Trophoblast cell (in vitro differentiated cells and primary cell): ENCODE results near the gene UNC13B.

Source experiments
- DNase-seq, 2 donors: peaks; one replicate each; pipeline ENCODE4 v3.0.0-alpha.2; 2016
- H2AFZ ChIP-seq: 2 replicates; pipeline ENCODE4 v1.6.1; 2013; ENCODE audit warnings: low read length, moderate library complexity, mild to moderate bottlenecking; ENCODE audit not compliant: insufficient read depth, poor library complexity
- H2AK5ac ChIP-seq: 2 replicates; pipeline ENCODE4 v1.6.1; 2013; ENCODE audit warnings: mild to moderate bottlenecking, low read length
- H2BK120ac ChIP-seq: 2 replicates; pipeline ENCODE4 v1.6.1; 2013; ENCODE audit warnings: low read length, mild to moderate bottlenecking, moderate library complexity; ENCODE audit not compliant: insufficient read depth, poor library complexity
- H2BK12ac ChIP-seq: 2 replicates; pipeline ENCODE4 v1.6.1; 2013; ENCODE audit warnings: mild to moderate bottlenecking, low read length, moderate library complexity
- H2BK5ac ChIP-seq: 2 replicates; pipeline ENCODE4 v1.6.1; 2013; ENCODE audit warnings: low read length, low read depth, moderate library complexity, mild to moderate bottlenecking; ENCODE audit not compliant: poor library complexity
- H3K14ac ChIP-seq: 2 replicates; pipeline ENCODE4 v1.6.1; 2013; ENCODE audit warnings: mild to moderate bottlenecking, low read length
- H3K18ac ChIP-seq: 2 replicates; pipeline ENCODE4 v1.6.1; 2013; ENCODE audit warnings: mild to moderate bottlenecking, low read length
- H3K23ac ChIP-seq: 2 replicates; pipeline ENCODE4 v1.6.1; 2013; ENCODE audit warnings: low read length
- H3K27ac ChIP-seq: 2 replicates; pipeline ENCODE4 v1.5.1; 2013; ENCODE audit warnings: low read depth, mild to moderate bottlenecking, inconsistent platforms, low read length, moderate library complexity
- H3K27me3 ChIP-seq: 2 replicates; pipeline ENCODE4 v1.6.1; 2013; ENCODE audit warnings: inconsistent platforms, mild to moderate bottlenecking, low read length, moderate library complexity; ENCODE audit not compliant: insufficient read depth
- H3K36me3 ChIP-seq, 2 experiments: 1 replicate in 1 of 2; 2 replicates in 1 of 2; pipeline ENCODE4 v1.6.1; 2013; ENCODE audit warnings: low read length in 2 of 2, mild to moderate bottlenecking in 2 of 2, moderate library complexity in 1 of 2; ENCODE audit not compliant: insufficient read depth in 2 of 2, control insufficient read depth in 1 of 2
- H3K4ac ChIP-seq: 2 replicates; pipeline ENCODE4 v1.6.1; 2013; ENCODE audit warnings: low read depth, mild to moderate bottlenecking, low read length, moderate library complexity
- H3K4me1 ChIP-seq, 2 experiments: 1 replicate in 1 of 2; 2 replicates in 1 of 2; pipeline ENCODE4 v1.6.1; 2013; ENCODE audit warnings: low read length in 2 of 2, mild to moderate bottlenecking in 2 of 2, moderate library complexity in 1 of 2; ENCODE audit not compliant: insufficient read depth in 2 of 2, control insufficient read depth in 1 of 2
- H3K4me2 ChIP-seq: 2 replicates; pipeline ENCODE4 v1.6.1; 2013; ENCODE audit warnings: inconsistent platforms, mild to moderate bottlenecking, low read length, moderate library complexity
- H3K4me3 ChIP-seq: 2 replicates; pipeline ENCODE4 v1.5.1; 2013; ENCODE audit warnings: mild to moderate bottlenecking, low read depth, low read length, inconsistent platforms
- H3K79me1 ChIP-seq: one replicate; pipeline ENCODE4 v1.6.1; 2013; ENCODE audit warnings: low read length
- H3K79me2 ChIP-seq: 2 replicates; pipeline ENCODE4 v1.6.1; 2013; ENCODE audit warnings: low read length, mild to moderate bottlenecking; ENCODE audit not compliant: control insufficient read depth, insufficient read depth, poor library complexity
- H3K9ac ChIP-seq: 2 replicates; pipeline ENCODE4 v1.6.1; 2013; ENCODE audit warnings: mild to moderate bottlenecking, low read length
- H3K9me3 ChIP-seq: 2 replicates; pipeline ENCODE4 v1.6.1; 2013; ENCODE audit warnings: low read depth, mild to moderate bottlenecking, control low read depth, inconsistent platforms, low read length; ENCODE audit not compliant: insufficient read depth
- H4K12ac ChIP-seq: 2 replicates; pipeline ENCODE4 v1.6.1; 2013; ENCODE audit warnings: low read depth, mild to moderate bottlenecking, low read length, moderate library complexity
- H4K8ac ChIP-seq: 2 replicates; pipeline ENCODE4 v1.6.1; 2013; ENCODE audit warnings: low read depth, mild to moderate bottlenecking, low read length, moderate library complexity
- H4K91ac ChIP-seq: one replicate; pipeline ENCODE4 v1.6.1; 2013; ENCODE audit warnings: low read depth, mild to moderate bottlenecking, low read length, moderate library complexity
- WGBS: extraction: QIAGEN DNeasy Blood & Tissue Kit; methylation state at CpG from one replicate; pipeline ENCODE4 v1.1.7; 2013; ENCODE audit warnings: missing lambda C conversion rate; ENCODE audit not compliant: insufficient read length, insufficient coverage; ENCODE audit errors: extremely low coverage; 5-methylcytosine and 5-hydroxymethylcytosine counted together

The UNC13B gene

DNA sequence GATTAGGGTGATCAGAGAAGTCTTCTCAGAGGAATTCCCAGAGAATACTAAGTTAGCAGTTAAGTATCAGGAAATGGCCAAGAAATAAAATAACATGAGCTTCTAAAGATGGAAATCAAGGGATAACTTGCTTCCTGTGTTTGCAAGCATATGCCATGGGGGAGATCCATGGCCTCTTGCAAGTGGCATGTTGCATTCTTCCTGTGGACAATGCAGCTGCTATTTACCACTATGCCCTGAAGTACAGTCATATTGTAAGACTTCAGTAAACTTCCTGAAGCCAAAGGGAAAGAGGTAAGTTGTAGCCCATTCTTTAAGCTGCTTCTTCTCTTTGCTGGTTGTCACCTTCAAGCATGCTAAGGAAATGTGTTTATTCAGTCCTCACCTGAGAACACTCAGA is 173.4 kb downstream of the UNC13B start:
- no peak overlapping the region for H3K14ac ChIP-seq
- H3K4me1 ChIP-seq: no peaks in the 10 kb centered on the region
- no peak overlapping the region for H2BK120ac ChIP-seq
- H2BK5ac ChIP-seq: no peak overlapping the region
- DNase-seq: peak; percentile 18 to 57
- no peak overlapping the region for H3K18ac ChIP-seq
- no peak overlapping the region for H3K4me2 ChIP-seq
- no peak overlapping the region for H3K4ac ChIP-seq
- H4K8ac ChIP-seq: no peak overlapping the region
- no peak overlapping the region for H2AK5ac ChIP-seq
- no peaks in the 10 kb centered on the region for H3K27me3 ChIP-seq
- H2AFZ ChIP-seq: no peak overlapping the region
- no peak overlapping the region for H3K4me3 ChIP-seq
- no peaks in the 10 kb centered on the region for H3K79me1 ChIP-seq
- no peak overlapping the region for H3K23ac ChIP-seq
- H3K27ac ChIP-seq: no peak overlapping the region
- H3K9me3 ChIP-seq: no peaks in the 10 kb centered on the region
- no peaks in the 10 kb centered on the region for H3K36me3 ChIP-seq
- no peak overlapping the region for H3K9ac ChIP-seq
- no peak overlapping the region for H2BK12ac ChIP-seq
- H3K79me2 ChIP-seq: no peaks in the 10 kb centered on the region
- no peak overlapping the region for H4K12ac ChIP-seq
- no peak overlapping the region for H4K91ac ChIP-seq

DNA sequence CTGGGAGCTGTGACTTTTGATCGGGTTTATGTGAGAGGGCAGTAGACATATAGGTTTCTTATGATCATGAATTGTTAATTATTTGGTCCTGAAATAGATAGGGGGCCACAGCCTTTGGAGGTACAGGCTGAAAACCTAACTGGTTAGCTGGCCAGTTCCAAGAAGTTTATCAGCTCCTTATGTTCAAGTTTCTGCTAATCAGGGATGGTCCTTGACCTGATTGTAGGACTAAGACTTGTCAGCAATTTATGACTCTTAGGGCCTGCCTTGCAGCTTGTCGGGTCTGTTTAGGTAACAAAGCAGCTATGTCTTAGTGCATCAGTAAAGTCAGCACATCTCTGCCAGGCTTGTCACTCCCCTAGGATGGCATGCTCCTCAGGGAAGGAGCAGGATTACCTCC is 176.3 kb downstream of the UNC13B start:
- H3K27ac ChIP-seq: no peak overlapping the region
- H3K4me3 ChIP-seq: no peak overlapping the region
- H4K91ac ChIP-seq: no peak overlapping the region
- no peaks in the 10 kb centered on the region for H3K4me1 ChIP-seq
- H2BK12ac ChIP-seq: no peak overlapping the region
- no peak overlapping the region for H3K4me2 ChIP-seq
- H2AFZ ChIP-seq: no peak overlapping the region
- no peaks in the 10 kb centered on the region for H3K79me1 ChIP-seq
- DNase-seq: no peak
- H3K23ac ChIP-seq: no peak overlapping the region
- H3K27me3 ChIP-seq: no peaks in the 10 kb centered on the region
- no peaks in the 10 kb centered on the region for H3K36me3 ChIP-seq
- H2BK5ac ChIP-seq: no peak overlapping the region
- H4K8ac ChIP-seq: no peak overlapping the region
- H3K9me3 ChIP-seq: no peaks in the 10 kb centered on the region
- no peak overlapping the region for H4K12ac ChIP-seq
- no peak overlapping the region for H3K18ac ChIP-seq
- no peak overlapping the region for H2AK5ac ChIP-seq
- H3K14ac ChIP-seq: no peak overlapping the region
- H3K9ac ChIP-seq: no peak overlapping the region
- no peak overlapping the region for H2BK120ac ChIP-seq
- no peak overlapping the region for H3K4ac ChIP-seq
- WGBS: no CpG with 5 or more reads among the region's 2 CpGs
- no peaks in the 10 kb centered on the region for H3K79me2 ChIP-seq

DNA sequence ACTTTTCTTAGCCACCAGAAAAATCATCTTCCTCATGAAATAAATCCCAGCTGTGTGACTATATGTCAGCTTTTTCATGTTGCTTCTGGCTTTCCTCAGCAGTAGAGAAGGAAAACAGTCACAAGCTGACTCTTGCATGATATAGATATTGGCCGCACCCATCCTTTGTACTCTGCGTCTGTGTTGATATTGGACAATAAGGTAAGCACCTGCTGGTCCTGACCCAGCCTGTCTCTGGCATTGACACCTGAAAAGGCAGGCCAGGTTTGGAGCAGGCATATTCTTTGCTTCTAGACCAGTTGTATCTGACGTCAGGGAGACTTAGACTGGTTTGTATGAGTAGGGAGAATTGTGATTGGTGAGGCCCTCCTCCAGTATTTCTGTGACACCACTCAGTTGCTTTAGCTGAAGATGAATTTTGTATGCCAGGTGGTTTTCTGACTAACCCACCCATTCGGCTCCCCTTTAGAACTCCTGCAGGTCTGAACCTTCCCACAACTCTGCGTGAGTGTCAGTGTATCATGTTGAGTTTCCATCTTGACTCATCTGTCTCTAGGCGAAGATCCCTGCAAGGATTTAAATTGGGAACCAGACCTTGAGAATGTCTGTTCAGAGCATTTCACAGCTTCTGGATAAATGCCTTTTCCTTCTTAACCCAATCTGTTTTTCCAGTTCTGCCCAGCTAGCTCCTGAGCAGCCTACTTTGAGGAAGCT is 176.9 kb downstream of the UNC13B start:
- H3K4me2 ChIP-seq: no peak overlapping the region
- H3K14ac ChIP-seq: no peak overlapping the region
- DNase-seq: no peak
- no peak overlapping the region for H3K27ac ChIP-seq
- H3K79me2 ChIP-seq: no peaks in the 10 kb centered on the region
- no peaks in the 10 kb centered on the region for H3K27me3 ChIP-seq
- no peaks in the 10 kb centered on the region for H3K4me1 ChIP-seq
- H3K23ac ChIP-seq: no peak overlapping the region
- H2BK5ac ChIP-seq: no peak overlapping the region
- H3K18ac ChIP-seq: no peak overlapping the region
- no peaks in the 10 kb centered on the region for H3K9me3 ChIP-seq
- H3K9ac ChIP-seq: no peak overlapping the region
- no peak overlapping the region for H4K91ac ChIP-seq
- no peak overlapping the region for H4K12ac ChIP-seq
- no peak overlapping the region for H4K8ac ChIP-seq
- H3K36me3 ChIP-seq: no peaks in the 10 kb centered on the region
- H2BK120ac ChIP-seq: no peak overlapping the region
- no peak overlapping the region for H2AK5ac ChIP-seq
- no peaks in the 10 kb centered on the region for H3K79me1 ChIP-seq
- H3K4me3 ChIP-seq: no peak overlapping the region
- WGBS: no CpG with 5 or more reads among the region's 6 CpGs
- no peak overlapping the region for H2BK12ac ChIP-seq
- no peak overlapping the region for H3K4ac ChIP-seq
- H2AFZ ChIP-seq: no peak overlapping the region

DNA sequence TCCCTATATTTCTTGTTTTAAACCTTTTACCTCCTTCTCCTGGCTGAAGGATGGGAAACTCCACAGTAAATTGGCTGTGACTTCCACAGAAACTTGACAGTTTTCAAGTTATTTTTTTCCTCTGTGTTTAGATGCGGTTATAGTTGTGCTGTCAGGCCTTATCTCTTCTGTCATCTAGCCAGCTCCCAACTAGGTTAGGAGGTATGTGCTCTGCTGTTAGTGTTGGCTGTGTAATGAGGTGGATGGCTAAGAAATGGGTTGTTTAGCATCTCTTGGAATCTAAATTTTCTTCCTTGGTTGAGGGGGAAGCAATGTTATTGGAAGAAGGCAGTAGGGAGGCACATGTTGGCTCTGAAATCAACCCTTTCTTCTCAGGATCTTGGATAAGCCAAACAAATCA is 178.2 kb downstream of the UNC13B start:
- Histone ChIP-seq H3K79me1 (no peaks in the 10 kb centered on the region), H3K4me3 (no peak overlapping the region), H3K27me3 (no peaks in the 10 kb centered on the region), H3K18ac (no peak overlapping the region), H3K14ac (no peak overlapping the region), H2AFZ (no peak overlapping the region), H2BK120ac (no peak overlapping the region), H3K9ac (no peak overlapping the region), H3K36me3 (no peaks in the 10 kb centered on the region), H2BK12ac (no peak overlapping the region), H4K12ac (no peak overlapping the region), H3K23ac (no peak overlapping the region), H4K8ac (no peak overlapping the region), H2BK5ac (no peak overlapping the region), H3K4ac (no peak overlapping the region), H4K91ac (no peak overlapping the region), H2AK5ac (no peak overlapping the region), H3K79me2 (no peaks in the 10 kb centered on the region), H3K4me2 (no peak overlapping the region), H3K9me3 (no peaks in the 10 kb centered on the region), H3K4me1 (no peaks in the 10 kb centered on the region), H3K27ac (no peak overlapping the region)
- no CpG with 5 or more reads among the region's 1 CpG for WGBS
- no peak for DNase-seq
